Ectodermal cell (in vitro differentiated cells): ENCODE measurements around the gene MYOT.

Experiments
- H3K27ac ChIP-seq: 2 replicates; pipeline ENCODE4 v1.7.0; 2013; ENCODE audit warnings: mild to moderate bottlenecking, low read depth, low read length; ENCODE audit not compliant: insufficient read depth, poor library complexity, severe bottlenecking
- H3K27me3 ChIP-seq: 2 replicates; pipeline ENCODE4 v1.7.0; 2013; ENCODE audit warnings: mild to moderate bottlenecking, low read length; ENCODE audit not compliant: insufficient read depth, control insufficient read depth, poor library complexity, severe bottlenecking
- H3K36me3 ChIP-seq: one replicate; pipeline ENCODE4 v1.7.0; 2013; ENCODE audit warnings: low read length; ENCODE audit not compliant: control insufficient read depth, insufficient read depth
- H3K4me1 ChIP-seq: one replicate; pipeline ENCODE4 v1.7.0; 2013; ENCODE audit warnings: low read length; ENCODE audit not compliant: control insufficient read depth, insufficient read depth
- H3K4me3 ChIP-seq: 2 replicates; pipeline ENCODE4 v1.7.0; 2013; ENCODE audit warnings: low read depth, low read length, control low read depth; ENCODE audit not compliant: insufficient read depth
- H3K9me3 ChIP-seq: 2 replicates; pipeline ENCODE4 v1.7.0; 2013; ENCODE audit warnings: mild to moderate bottlenecking, low read length, moderate library complexity; ENCODE audit not compliant: control insufficient read depth
- WGBS, 2 experiments: methylation state at CpG; one replicate each; pipeline ENCODE4 v1.1.7; 2013; ENCODE audit warnings: missing lambda C conversion rate in 2 of 2; 5-methylcytosine and 5-hydroxymethylcytosine counted together

Gene MYOT

GRCh38 chr5:137870647-137871339 lies 3.1 kb downstream of the MYOT start:
- Histone ChIP-seq H3K4me3 (no peak overlapping the region), H3K4me1 (no peaks in the 10 kb centered on the region), H3K9me3 (no peaks in the 10 kb centered on the region), H3K27ac (no peak overlapping the region), H3K36me3 (no peaks in the 10 kb centered on the region), H3K27me3 (no peaks in the 10 kb centered on the region)
- 94 to 96% methylated on average over 7 of the region's 7 CpGs for whole genome bisulfite sequencing, 2 experiments

GRCh38 chr5:137871571-137871970 lies 3.9 kb downstream of the MYOT start:
- H3K4me1 ChIP-seq, result no peaks in the 10 kb centered on the region
- no peaks in the 10 kb centered on the region for H3K9me3 ChIP-seq
- 93 to 100% methylated on average over 2 to 3 of the region's 3 CpGs for WGBS, 2 experiments
- no peaks in the 10 kb centered on the region for H3K36me3 ChIP-seq
- H3K4me3 ChIP-seq, result no peak overlapping the region
- no peak overlapping the region for H3K27ac ChIP-seq
- H3K27me3 ChIP-seq, result no peaks in the 10 kb centered on the region

GRCh38 chr5:137872466-137872865 lies 4.8 kb downstream of the MYOT start:
- Histone ChIP-seq H3K27ac (no peak overlapping the region), H3K36me3 (no peaks in the 10 kb centered on the region), H3K4me1 (no peaks in the 10 kb centered on the region), H3K9me3 (no peaks in the 10 kb centered on the region), H3K4me3 (no peak overlapping the region), H3K27me3 (no peaks in the 10 kb centered on the region)
- 85 to 89% methylated on average over 3 of the region's 3 CpGs for WGBS, 2 experiments

- Histone ChIP-seq H3K36me3 (no peaks in the 10 kb centered on the region), H3K27me3 (no peaks in the 10 kb centered on the region), H3K9me3 (no peaks in the 10 kb centered on the region), H3K27ac (no peak overlapping the region), H3K4me3 (no peak overlapping the region), H3K4me1 (no peaks in the 10 kb centered on the region)
Observed at GRCh38 chr5:137876101-137876500, 8.4 kb downstream of the MYOT start.

GRCh38 chr5:137880313-137880712 lies 12.7 kb downstream of the MYOT start:
- WGBS, 2 experiments, result 88 to 100% methylated on average over 1 of the region's 1 CpG
- Histone ChIP-seq H3K27ac (no peak overlapping the region), H3K4me3 (no peak overlapping the region), H3K36me3 (no peaks in the 10 kb centered on the region), H3K9me3 (no peaks in the 10 kb centered on the region), H3K4me1 (no peaks in the 10 kb centered on the region), H3K27me3 (no peaks in the 10 kb centered on the region)

GRCh38 chr5:137887831-137888230 lies 20.2 kb downstream of the MYOT start:
- no peaks in the 10 kb centered on the region for H3K27me3 ChIP-seq
- peaks cover 10% of the 10 kb centered on the region for H3K4me1 ChIP-seq
- no peaks in the 10 kb centered on the region for H3K9me3 ChIP-seq
- H3K36me3 ChIP-seq, result no peaks in the 10 kb centered on the region
- H3K27ac ChIP-seq, result no peak overlapping the region
- no peak overlapping the region for H3K4me3 ChIP-seq
- WGBS, 2 experiments, result 62 to 78% methylated on average over 2 of the region's 2 CpGs

GRCh38 chr5:137888466-137888862 lies 20.8 kb downstream of the MYOT start:
- H3K4me3 ChIP-seq, result peak overlapping the region; percentile 26
- H3K4me1 ChIP-seq, result peaks cover 10% of the 10 kb centered on the region
- H3K9me3 ChIP-seq, result no peaks in the 10 kb centered on the region
- H3K36me3 ChIP-seq, result no peaks in the 10 kb centered on the region
- H3K27ac ChIP-seq, result peak overlapping the region; percentile 60
- H3K27me3 ChIP-seq, result no peaks in the 10 kb centered on the region
- WGBS, 2 experiments, result 80 to 83% methylated on average over 7 of the region's 7 CpGs

- Histone ChIP-seq H3K4me1 (peaks cover 10% of the 10 kb centered on the region), H3K9me3 (no peaks in the 10 kb centered on the region), H3K27me3 (no peaks in the 10 kb centered on the region), H3K4me3 (peak within 1 kb of the TSS; percentile 26), H3K27ac (peak within 1 kb of the TSS; percentile 77), H3K36me3 (no peaks in the 10 kb centered on the region)
- WGBS, 2 experiments, result 51 to 54% methylated on average over 59 of the region's 59 CpGs
Observed at GRCh38 chr5:137888863-137889759, 21.5 kb downstream of the MYOT start, which contains the start of gene PKD2L2. Gene PKD2L2 (plus strand): TSS chr5:137889457. CDS start chr5:137889492, 35 bp downstream.

- Histone ChIP-seq H3K27ac (no peak overlapping the region), H3K4me3 (no peak overlapping the region), H3K36me3 (no peaks in the 10 kb centered on the region), H3K4me1 (peaks cover 10% of the 10 kb centered on the region), H3K9me3 (no peaks in the 10 kb centered on the region), H3K27me3 (no peaks in the 10 kb centered on the region)
- WGBS, 2 experiments, result 89% methylated on average over 1 of the region's 1 CpG
Observed at GRCh38 chr5:137890845-137891244, 23.2 kb downstream of the MYOT start.

GRCh38 chr5:137891849-137892248 lies 24.2 kb downstream of the MYOT start:
- Histone ChIP-seq H3K27ac (no peak overlapping the region), H3K36me3 (no peaks in the 10 kb centered on the region), H3K4me1 (peaks cover 10% of the 10 kb centered on the region), H3K9me3 (no peaks in the 10 kb centered on the region), H3K4me3 (no peak overlapping the region), H3K27me3 (no peaks in the 10 kb centered on the region)
- 89 to 91% methylated on average over 3 of the region's 3 CpGs for WGBS, 2 experiments
